ENCODE data around the gene PCDHGC4.

GRCh38 chr5:141527426-141527825 lies 42.6 kb downstream of the PCDHGC4 start:
- no peak for TF ChIP-seq CTCF (IDR thresholded peaks at IDR 0.05)
- TF ChIP-seq POLR2AphosphoS5 (IDR thresholded peaks at IDR 0.05), result no peak

Data from upper lobe of left lung (tissue), 4 donors.